Type B pancreatic cell (in vitro differentiated cells): Measurements from ENCODE around the gene MGA. TPM values are rescaled to one million over a fixed set of nuclear protein-coding genes. Genes with fewer than 3 reads are reported as not detected.

Experiments used
- DNase-seq: peaks from one replicate; pipeline ENCODE4 v3.0.0; 2021; ENCODE audit warnings: mixed read lengths; ENCODE audit not compliant: unreplicated experiment; ENCODE audit errors: extremely low spot score
- H3K27ac Mint-ChIP-seq: 2 replicates; pipeline ENCODE4 v1.8.0; 2021; ENCODE audit warnings: mild to moderate bottlenecking, mixed read lengths
- H3K27me3 Mint-ChIP-seq: 2 replicates; pipeline ENCODE4 v1.8.0; 2021; ENCODE audit warnings: mixed read lengths
- H3K36me3 Mint-ChIP-seq: 2 replicates; pipeline ENCODE4 v1.8.0; 2021; ENCODE audit warnings: mixed read lengths
- H3K4me1 Mint-ChIP-seq: one replicate; pipeline ENCODE4 v1.8.0; 2021; ENCODE audit warnings: mixed read lengths; ENCODE audit not compliant: unreplicated experiment
- H3K4me3 Mint-ChIP-seq: 2 replicates; pipeline ENCODE4 v1.8.0; 2021; ENCODE audit warnings: mild to moderate bottlenecking, mixed read lengths
- H3K9me3 Mint-ChIP-seq: 2 replicates; pipeline ENCODE4 v1.8.0; 2021; ENCODE audit warnings: mixed read lengths
- CTCF ChIP-seq: fragments of 200-600 bp; sonication (generic); conservative IDR thresholded peaks from 2 replicates; pipeline ENCODE4 v1.5.0; 2021; ENCODE audit warnings: antibody characterized with exemption, mild to moderate bottlenecking
- total RNA-seq: library from RNA; stranded (reverse); gene quantifications from 2 replicates; pipeline ENCODE4 v1.2.1, GENCODE V29; 2021; ENCODE audit warnings: low replicate concordance

The MGA gene
- total RNA-seq, 1 donor from 2014 or later: 54.9 TPM

GRCh38 chr15:41634072-41634626 is 26.1 kb upstream of the MGA start:
- no peaks in the 10 kb centered on the region for H3K36me3 Mint-ChIP-seq
- DNase-seq: no peak
- H3K27ac Mint-ChIP-seq: no peak overlapping the region
- H3K9me3 Mint-ChIP-seq: no peaks in the 10 kb centered on the region
- no peak for TF ChIP-seq CTCF
- H3K27me3 Mint-ChIP-seq: no peaks in the 10 kb centered on the region
- H3K4me3 Mint-ChIP-seq: no peak overlapping the region
- H3K4me1 Mint-ChIP-seq: peaks cover 17% of the 10 kb centered on the region

- Mint-ChIP-seq H3K4me1 (peaks cover 12% of the 10 kb centered on the region), H3K27ac (no peak overlapping the region), H3K4me3 (no peak overlapping the region), H3K9me3 (no peaks in the 10 kb centered on the region), H3K36me3 (no peaks in the 10 kb centered on the region), H3K27me3 (no peaks in the 10 kb centered on the region)
- TF ChIP-seq CTCF: no peak
- no peak for DNase-seq
Measured at GRCh38 chr15:41637086-41637485, 23.1 kb upstream of the MGA start.

- Mint-ChIP-seq H3K27ac (no peak overlapping the region), H3K9me3 (no peaks in the 10 kb centered on the region), H3K4me3 (no peak overlapping the region), H3K36me3 (no peaks in the 10 kb centered on the region), H3K27me3 (no peaks in the 10 kb centered on the region), H3K4me1 (peaks cover 5% of the 10 kb centered on the region)
- no peak for DNase-seq
- TF ChIP-seq CTCF: no peak
Measured at GRCh38 chr15:41640985-41641384, 19.2 kb upstream of the MGA start.

- no peak for TF ChIP-seq CTCF
- no peak for DNase-seq
- Mint-ChIP-seq H3K36me3 (no peaks in the 10 kb centered on the region), H3K4me3 (no peak overlapping the region), H3K9me3 (peaks cover 7% of the 10 kb centered on the region), H3K27ac (no peak overlapping the region), H3K4me1 (no peaks in the 10 kb centered on the region), H3K27me3 (no peaks in the 10 kb centered on the region)
Measured at GRCh38 chr15:41647262-41647661, 12.9 kb upstream of the MGA start.

GRCh38 chr15:41648097-41648496 is 12.1 kb upstream of the MGA start:
- no peaks in the 10 kb centered on the region for H3K4me1 Mint-ChIP-seq
- H3K9me3 Mint-ChIP-seq: peaks cover 7% of the 10 kb centered on the region
- H3K4me3 Mint-ChIP-seq: no peak overlapping the region
- no peak overlapping the region for H3K27ac Mint-ChIP-seq
- TF ChIP-seq CTCF: no peak
- DNase-seq: no peak
- no peaks in the 10 kb centered on the region for H3K36me3 Mint-ChIP-seq
- H3K27me3 Mint-ChIP-seq: no peaks in the 10 kb centered on the region

GRCh38 chr15:41648770-41649169 is 11.4 kb upstream of the MGA start:
- Mint-ChIP-seq H3K9me3 (peaks cover 7% of the 10 kb centered on the region), H3K4me1 (peaks cover 2% of the 10 kb centered on the region), H3K36me3 (no peaks in the 10 kb centered on the region), H3K4me3 (no peak overlapping the region), H3K27me3 (no peaks in the 10 kb centered on the region), H3K27ac (no peak overlapping the region)
- DNase-seq: no peak
- no peak for TF ChIP-seq CTCF
